HepG2 (cell line): ENCODE measurements around the gene PPM1M. TPM values are rescaled to one million over a fixed set of nuclear protein-coding genes. Genes with fewer than 3 reads are reported as not detected.
A peak's percentile ranks its signal among the peaks of the same experiment; 100 is the strongest.

Experiments
- CEBPZ ChIP-seq: IDR thresholded peaks from 2 replicates; pipeline ENCODE4 v1.6.1; 2012; ENCODE audit warnings: low read length, improper control_type of control experiment
- FOSL2 ChIP-seq: sonication (generic); formaldehyde crosslinking; IDR thresholded peaks from 2 replicates; pipeline ENCODE4 v1.4.0; 2020; ENCODE audit warnings: missing genetic modification reagents
- GPN1 ChIP-seq: sonication (generic); formaldehyde crosslinking; IDR thresholded peaks from 2 replicates; pipeline ENCODE4 v1.5.1; 2020; ENCODE audit warnings: missing genetic modification reagents, borderline replicate concordance
- MZF1 ChIP-seq: sonication (generic); formaldehyde crosslinking; IDR thresholded peaks from 2 replicates; pipeline ENCODE4 v1.8.1; 2023; ENCODE audit warnings: mild to moderate bottlenecking, missing genetic modification reagents, borderline replicate concordance
- SALL2 ChIP-seq: sonication (generic); formaldehyde crosslinking; IDR thresholded peaks from 2 replicates; pipeline ENCODE4 v1.8.1; 2023; ENCODE audit warnings: mild to moderate bottlenecking, missing genetic modification reagents, inconsistent platforms
- SKI ChIP-seq: fragments of 450-650 bp; IDR thresholded peaks from one replicate; pipeline ENCODE4 v1.6.1; 2018; ENCODE audit warnings: mild to moderate bottlenecking; ENCODE audit not compliant: partially characterized antibody
- TBX3 ChIP-seq: fragments of 450-650 bp; IDR thresholded peaks from 2 replicates; pipeline ENCODE4 v1.6.1; 2017; ENCODE audit warnings: antibody characterized with exemption, mild to moderate bottlenecking, inconsistent platforms, borderline replicate concordance
- ZBTB33 ChIP-seq: sonication (generic); formaldehyde crosslinking; IDR thresholded peaks from 2 replicates; pipeline ENCODE4 v1.4.0; 2020; ENCODE audit warnings: missing genetic modification reagents
- ZFP36L1 ChIP-seq: sonication (generic); formaldehyde crosslinking; IDR thresholded peaks from 2 replicates; pipeline ENCODE4 v1.8.0; 2022; ENCODE audit warnings: mild to moderate bottlenecking, missing genetic modification reagents, moderate library complexity
- ZNF292 ChIP-seq: sonication (generic); formaldehyde crosslinking; IDR thresholded peaks from 2 replicates; pipeline ENCODE4 v1.8.1; 2022; ENCODE audit warnings: mild to moderate bottlenecking, low read depth, missing genetic modification reagents, borderline replicate concordance
- ZNF446 ChIP-seq: sonication (generic); formaldehyde crosslinking; IDR thresholded peaks from 2 replicates; pipeline ENCODE4 v1.5.0; 2020; ENCODE audit warnings: mild to moderate bottlenecking, missing genetic modification reagents
- ZNF589 ChIP-seq: sonication (generic); formaldehyde crosslinking; conservative IDR thresholded peaks from 2 replicates; pipeline ENCODE4 v1.8.0; 2022; ENCODE audit warnings: mild to moderate bottlenecking, moderate library complexity, missing genetic modification reagents
- ZNF609 ChIP-seq: sonication (generic); formaldehyde crosslinking; IDR thresholded peaks from 2 replicates; pipeline ENCODE4 v1.4.0; 2020; ENCODE audit warnings: mild to moderate bottlenecking, missing genetic modification reagents, borderline replicate concordance
- ZNF776 ChIP-seq: sonication (generic); formaldehyde crosslinking; IDR thresholded peaks from 2 replicates; pipeline ENCODE4 v1.4.0; 2020; ENCODE audit warnings: mild to moderate bottlenecking, missing genetic modification reagents
- polyA plus RNA-seq, 8 experiments: library from polyadenylated mRNA; depleted of rRNA in 3 of 8; stranded (reverse) in 7 of 8; unstranded in 1 of 8; fragments of >200 nt; fragmentation: Illumina TruSeq in 4 of 8; extraction: Trizol in 4 of 8; gene quantifications; 2 replicates each; pipeline versions ENCODE4 v1.2.1 to v1.2.3, GENCODE V29; 2011 to 2016; ENCODE audit warnings: low read depth in 4 of 8, missing spikeins in 1 of 8, mixed read lengths in 1 of 8; ENCODE audit not compliant: insufficient read depth in 1 of 8
- total RNA-seq, 5 experiments: library from RNA; depleted of rRNA; stranded (reverse); fragments of >200 nt; fragmentation: Illumina TruSeq; extraction: Trizol; gene quantifications; 2 replicates each; pipeline ENCODE4 v1.2.3, GENCODE V29; 2016; ENCODE audit warnings: low read depth in 1 of 5

The PPM1M gene
- total and polyA plus RNA-seq, 2 of the 13 experiments (the other 11 are each of a cell fraction or from before 2014, with no cell fraction given): 2.5 to 5.9 TPM

GRCh38 chr3:52290596-52291507 lies 45.3 kb downstream of the PPM1M start (continued):
- TF ChIP-seq TBX3 (no peak), SALL2 (CRISPR knock-in tag) (0 out of 2 replicates have a peak, but pooled peaks have one; percentile 6), ZNF292 (CRISPR knock-in tag) (0 out of 2 replicates have a peak, but pooled peaks have one; percentile 26), ZNF609 (peak; percentile 16), ZBTB33 (CRISPR knock-in tag) (no peak), ZFP36L1 (CRISPR knock-in tag) (no peak), ZNF589 (CRISPR knock-in tag) (0 out of 2 replicates have a peak, but pooled peaks have one; percentile 31), ZNF776 (CRISPR knock-in tag) (peak; percentile 14; the same call in 1 of the 2 replicates), MZF1 (CRISPR knock-in tag) (0 out of 2 replicates have a peak, but pooled peaks have one; percentile 10), ZNF446 (CRISPR knock-in tag) (no peak), SKI (no peak), CEBPZ (no peak), FOSL2 (CRISPR knock-in tag) (no peak), GPN1 (CRISPR knock-in tag) (no peak)
